ENCODE measurements around the gene TDRD10. TPM values are rescaled to one million over a fixed set of nuclear protein-coding genes. Genes with fewer than 3 reads are reported as not detected.
A peak's percentile ranks its signal among the peaks of the same experiment; 100 is the strongest.

The TDRD10 gene
- total and polyA plus RNA-seq, 2 of the 8 experiments (the other 6 are each of a cell fraction or from before 2014, with no cell fraction given) = 0.15 to 0.27 TPM

DNA sequence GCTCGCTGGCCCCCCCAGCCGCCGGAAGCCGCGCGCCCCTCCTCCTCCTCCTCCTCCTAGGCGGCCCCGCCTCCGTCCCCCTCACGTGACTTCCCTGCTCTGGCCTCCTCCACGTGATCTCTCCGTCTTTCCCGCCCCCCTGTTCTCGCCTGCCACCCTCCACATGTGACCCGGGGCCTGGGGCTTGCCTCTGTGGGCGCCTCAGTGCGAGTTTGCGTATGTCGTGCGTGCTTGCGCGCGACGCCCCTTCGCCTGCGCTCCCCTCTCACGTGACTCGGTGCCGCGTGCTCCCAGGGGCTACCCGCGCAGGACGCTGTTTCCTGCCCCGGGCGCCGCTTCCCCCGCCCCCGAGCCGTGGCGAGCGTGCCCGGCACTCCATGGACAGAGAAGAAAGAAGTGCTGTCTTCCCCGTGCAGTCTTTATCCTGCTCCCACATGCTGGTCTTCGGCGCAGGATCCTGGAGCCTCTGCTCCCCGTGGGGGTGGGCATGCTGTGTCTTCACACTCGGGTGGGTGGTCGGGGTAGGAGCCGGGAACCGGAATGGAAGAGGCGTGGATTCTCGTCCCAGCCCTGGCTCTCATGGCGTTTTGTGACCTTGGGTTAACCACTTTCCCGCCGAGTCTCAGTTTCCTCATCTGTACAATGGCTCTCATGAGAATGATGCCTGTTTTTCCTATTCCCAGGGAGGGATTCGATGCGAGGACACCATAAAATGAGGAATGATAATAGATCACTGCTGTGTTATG is 56.9 kb downstream of the TDRD10 start (continued):
- TF ChIP-seq KDM4A (IDR thresholded peaks at IDR 0.05; ENCODE audit: low read depth, low read length, severe bottlenecking) (peak; percentile 67), RNF2 (IDR thresholded peaks at IDR 0.05; ENCODE audit: borderline replicate concordance, low read depth, low read length, missing control alignments, poor library complexity, severe bottlenecking) (peak; percentile 57), SUZ12 (IDR thresholded peaks at IDR 0.05; ENCODE audit: low read length) (no peak), TAF7 (optimal IDR thresholded peaks at IDR 0.05; ENCODE audit: borderline replicate concordance, low read depth, low read length) (no peak), EGR1 (IDR thresholded peaks at IDR 0.05; ENCODE audit: borderline replicate concordance, low read depth, low read length) (no peak), PHF8 (conservative IDR thresholded peaks at IDR 0.05; ENCODE audit: low read depth, low read length) (peak; percentile 50; the same call in 1 of the 2 replicates), ZNF274 (IDR thresholded peaks at IDR 0.05; ENCODE audit: borderline replicate concordance, extremely low read depth, low read length) (no peak), RFX5 (IDR thresholded peaks at IDR 0.05; ENCODE audit: borderline replicate concordance, low read depth, low read length) (no peak), POLR2A (IDR thresholded peaks at IDR 0.05; ENCODE audit: control extremely low read depth in 1 of 2, low read depth in 2 of 2, low read length in 2 of 2) (no peak; a peak in 1 of 3 replicates), RAD21 (IDR thresholded peaks at IDR 0.05 in 1 of 2, conservative IDR thresholded peaks at IDR 0.05 in 1 of 2; ENCODE audit: low read depth in 2 of 2, low read length in 2 of 2) (no peak), SP1 (IDR thresholded peaks at IDR 0.05; ENCODE audit: low read depth, low read length) (peak; percentile 61; the same call in 1 of the 2 replicates), YY1 (IDR thresholded peaks at IDR 0.05; ENCODE audit: low read depth, low read length) (peak; percentile 88; the same call in 1 of the 2 replicates), CTBP2 (IDR thresholded peaks at IDR 0.05; ENCODE audit: borderline replicate concordance, insufficient read depth, insufficient read length, low read length) (no peak), SIRT6 (IDR thresholded peaks at IDR 0.05; ENCODE audit: low read length) (no peak), BCL11A (IDR thresholded peaks at IDR 0.05; ENCODE audit: low read depth in 2 of 2, low read length in 2 of 2) (no peak), SAP30 (IDR thresholded peaks at IDR 0.05; ENCODE audit: insufficient read depth, insufficient replicate concordance, low read length) (no peak), SP2 (IDR thresholded peaks at IDR 0.05; ENCODE audit: low read length) (no peak), EP300 (IDR thresholded peaks at IDR 0.05; ENCODE audit: borderline replicate concordance in 1 of 2, low read depth in 2 of 2, low read length in 2 of 2) (no peak; a peak in 1 of 3 replicates), CBX8 (IDR thresholded peaks at IDR 0.05; ENCODE audit: borderline replicate concordance, low read depth, low read length) (no peak)
- TF ChIP-seq, protein P1, sequence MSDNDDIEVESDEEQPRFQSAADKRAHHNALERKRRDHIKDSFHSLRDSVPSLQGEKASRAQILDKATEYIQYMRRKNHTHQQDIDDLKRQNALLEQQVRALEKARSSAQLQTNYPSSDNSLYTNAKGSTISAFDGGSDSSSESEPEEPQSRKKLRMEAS (IDR thresholded peaks at IDR 0.05) = peak; percentile 100
- TF ChIP-seq, protein P2, sequence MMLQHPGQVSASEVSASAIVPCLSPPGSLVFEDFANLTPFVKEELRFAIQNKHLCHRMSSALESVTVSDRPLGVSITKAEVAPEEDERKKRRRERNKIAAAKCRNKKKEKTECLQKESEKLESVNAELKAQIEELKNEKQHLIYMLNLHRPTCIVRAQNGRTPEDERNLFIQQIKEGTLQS (IDR thresholded peaks at IDR 0.05; ENCODE audit: insufficient read depth, low read depth, low read length) = peak; percentile 99

Measured in H1 (cell line).